GM23338 (cell line): ENCODE measurements around the gene ENTR1.

Experiments used
- CREB1 ChIP-seq: fragments of 250-450 bp; sonication (Bioruptor Pico); IDR thresholded peaks from 2 replicates; pipeline ENCODE4 v1.5.0; 2020; ENCODE audit warnings: low read depth, mild to moderate bottlenecking, moderate library complexity
- CTCF ChIP-seq, 2 experiments: fragments of 200-600 bp in 1 of 2; sonication (generic) in 1 of 2; conservative IDR thresholded peaks; 2 replicates each; pipeline versions ENCODE4 v1.5.1 to v1.6.1; 2016 to 2017; ENCODE audit warnings: antibody characterized with exemption in 2 of 2, low read depth in 2 of 2, mild to moderate bottlenecking in 2 of 2, moderate library complexity in 1 of 2
- ETS1 ChIP-seq: IDR thresholded peaks from 2 replicates; pipeline ENCODE4 v1.6.1; 2016; ENCODE audit warnings: antibody characterized with exemption
- EZH2 ChIP-seq: fragments of 200-600 bp; sonication (generic); IDR thresholded peaks from one replicate; pipeline ENCODE4 v1.8.0; 2017; ENCODE audit warnings: antibody characterized with exemption, mild to moderate bottlenecking, low read depth; ENCODE audit not compliant: unreplicated experiment
- EZH2phosphoT487 ChIP-seq: fragments of 200-600 bp; sonication (generic); IDR thresholded peaks from one replicate; pipeline ENCODE4 v1.8.1; 2018; ENCODE audit warnings: antibody characterized with exemption; ENCODE audit not compliant: unreplicated experiment
- JUNB ChIP-seq: IDR thresholded peaks from one replicate; pipeline ENCODE4 v1.6.1; 2016; ENCODE audit warnings: antibody characterized with exemption; ENCODE audit not compliant: unreplicated experiment
- POLR2AphosphoS5 ChIP-seq: IDR thresholded peaks from 2 replicates; pipeline ENCODE4 v1.6.1; 2016; ENCODE audit warnings: antibody characterized with exemption, low read depth
- REST ChIP-seq: IDR thresholded peaks from one replicate; pipeline ENCODE4 v1.6.1; 2018; ENCODE audit warnings: antibody characterized with exemption; ENCODE audit not compliant: unreplicated experiment

GRCh38 chr9:136403915-136404800 is 6.3 kb downstream of the ENTR1 start:
- TF ChIP-seq JUNB = no peak
- no peak for TF ChIP-seq EZH2
- TF ChIP-seq CTCF (conservative IDR thresholded peaks at IDR 0.05; ENCODE audit: low read depth in 2 of 2) = no peak
- no peak for TF ChIP-seq REST
- TF ChIP-seq CREB1 (CRISPR knock-in tag) = no peak
- no peak for TF ChIP-seq POLR2AphosphoS5
- no peak for TF ChIP-seq ETS1
- no peak for TF ChIP-seq EZH2phosphoT487
